Iris pigment epithelial cell (primary cell): ENCODE results near the gene SPOCK3.
"Not testable (repeated sequence)": the region's sequence is repeated elsewhere in the genome, so short reads cannot be mapped to it uniquely, and the experiment has no call there.

ENCODE experiments used
- DNase-seq: peaks from one replicate; pipeline ENCODE4 v3.0.0-alpha.2; 2011; ENCODE audit warnings: low read depth

SPOCK3 gene

DNA sequence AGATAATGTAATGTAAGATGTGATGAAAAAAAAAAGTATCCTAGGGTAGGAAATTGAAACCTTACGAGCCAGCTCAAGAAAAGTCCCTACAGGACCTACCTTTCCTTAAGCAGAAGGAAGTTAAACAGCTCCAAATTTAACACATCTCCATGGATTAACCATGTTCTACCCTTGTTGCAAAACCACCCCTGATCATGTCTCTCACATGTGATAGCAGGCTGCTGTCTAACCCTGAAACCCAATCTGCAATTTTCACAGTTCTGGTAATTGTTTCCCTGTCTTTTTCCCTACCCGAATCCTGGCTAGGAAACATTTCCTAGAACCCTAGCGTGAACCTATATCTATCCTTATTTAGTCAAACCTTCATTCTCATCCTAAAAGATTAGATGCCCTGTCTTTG is 198.9 kb downstream of the SPOCK3 start:
- no peak for DNase-seq

DNA sequence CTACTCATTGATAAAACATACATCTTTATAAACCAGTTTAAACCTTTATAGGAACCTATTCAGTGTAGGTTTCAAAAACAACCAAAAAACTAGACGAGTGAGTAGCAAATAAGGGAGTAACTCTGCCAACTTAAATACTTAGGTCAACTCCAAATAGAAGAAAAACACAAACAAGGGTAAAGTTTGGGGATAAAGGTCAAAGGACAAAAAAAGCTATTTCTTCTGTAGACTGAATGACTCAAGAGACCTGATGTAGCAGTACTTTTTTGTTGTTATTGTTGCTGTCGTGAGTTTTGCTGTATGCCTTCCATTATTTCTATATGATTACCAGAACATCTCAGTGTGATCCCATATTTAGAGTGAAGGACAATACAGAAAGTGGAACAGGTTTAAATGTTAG is 199.3 kb downstream of the SPOCK3 start:
- no peak for DNase-seq

DNA sequence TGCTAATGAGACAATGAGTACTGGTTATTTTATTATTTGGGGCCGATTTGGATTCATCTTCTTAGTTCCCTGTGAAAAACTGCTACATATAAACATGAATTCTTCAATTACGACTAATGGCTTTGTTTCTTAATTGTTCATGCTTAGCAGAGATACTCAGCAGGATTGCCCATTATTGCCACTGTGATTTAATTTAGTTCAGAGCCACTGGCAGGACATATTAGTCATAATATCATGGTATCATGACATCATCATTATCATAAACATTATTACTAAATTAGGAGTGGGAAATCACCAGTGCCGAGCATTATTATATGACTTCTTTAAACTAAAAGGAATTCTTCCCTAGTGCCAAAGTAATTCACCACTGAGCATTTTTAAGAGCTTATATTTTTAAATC is 201.4 kb downstream of the SPOCK3 start:
- DNase-seq: peak; percentile 56

DNA sequence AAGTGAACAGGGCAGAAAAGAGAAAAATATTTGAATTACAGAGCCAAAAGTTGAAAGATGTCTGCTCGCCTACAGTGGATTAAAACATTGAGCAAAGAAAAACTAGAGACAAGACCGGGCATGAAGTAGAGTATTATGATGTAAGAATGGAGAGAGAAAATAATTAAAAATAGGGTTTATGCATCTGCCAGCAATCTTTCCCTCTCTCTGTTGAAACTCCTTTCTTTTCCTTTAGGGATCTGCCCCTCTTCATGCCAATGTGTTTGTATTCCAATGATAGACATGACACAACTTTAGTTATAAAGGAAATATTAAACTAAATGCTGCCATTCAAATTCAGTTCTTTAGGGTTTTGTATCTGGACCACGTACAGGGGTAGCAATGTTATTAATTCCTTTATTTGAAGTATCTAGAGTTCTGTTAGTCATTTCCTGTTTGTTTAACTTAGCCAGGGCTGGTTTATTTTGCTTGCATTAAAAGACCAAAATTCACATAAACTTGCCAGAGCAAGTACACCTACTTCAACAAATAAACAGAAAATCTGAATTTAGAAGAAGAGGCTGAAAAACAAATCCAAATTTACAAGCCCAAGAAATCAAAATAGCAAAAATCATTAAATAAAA is 202.6 kb downstream of the SPOCK3 start:
- peak; percentile 80 for DNase-seq

DNA sequence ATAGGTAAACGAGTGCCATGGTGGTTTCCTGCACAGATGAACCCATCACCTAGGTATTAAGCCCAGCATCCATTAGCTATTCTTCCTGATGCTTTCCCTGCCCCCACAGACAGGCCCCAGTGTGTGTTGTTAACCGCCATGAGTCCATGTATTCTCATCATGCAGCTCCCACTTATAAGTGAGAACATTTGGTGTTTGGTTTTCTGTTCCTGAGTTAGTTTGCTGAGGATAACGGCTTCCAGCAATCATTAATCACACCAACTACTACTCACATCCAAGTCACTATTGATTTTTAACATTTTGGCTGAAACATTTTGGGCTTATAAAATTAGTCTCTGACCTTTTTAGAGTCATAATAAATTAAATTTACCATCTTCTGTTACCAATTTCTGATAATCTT is 205.3 kb downstream of the SPOCK3 start:
- DNase-seq: no peak

DNA sequence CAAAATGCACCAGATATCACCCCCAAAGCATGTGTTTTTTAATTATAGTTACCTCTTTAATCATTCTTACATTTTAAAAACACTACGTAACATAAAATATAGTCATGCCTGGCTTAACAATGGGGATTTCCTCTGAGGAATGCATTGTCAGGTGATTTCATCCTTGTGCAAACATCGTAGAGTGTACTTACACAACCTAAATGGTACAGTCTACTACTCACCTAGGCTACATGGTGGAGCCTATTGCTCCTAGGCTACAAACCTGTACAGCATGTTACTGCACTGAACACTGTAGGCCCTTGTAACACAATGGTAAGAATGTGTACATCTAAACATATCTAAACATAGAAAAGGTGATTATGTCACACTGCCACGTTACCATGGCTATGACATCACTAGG is 208.6 kb downstream of the SPOCK3 start:
- DNase-seq: no peak

DNA sequence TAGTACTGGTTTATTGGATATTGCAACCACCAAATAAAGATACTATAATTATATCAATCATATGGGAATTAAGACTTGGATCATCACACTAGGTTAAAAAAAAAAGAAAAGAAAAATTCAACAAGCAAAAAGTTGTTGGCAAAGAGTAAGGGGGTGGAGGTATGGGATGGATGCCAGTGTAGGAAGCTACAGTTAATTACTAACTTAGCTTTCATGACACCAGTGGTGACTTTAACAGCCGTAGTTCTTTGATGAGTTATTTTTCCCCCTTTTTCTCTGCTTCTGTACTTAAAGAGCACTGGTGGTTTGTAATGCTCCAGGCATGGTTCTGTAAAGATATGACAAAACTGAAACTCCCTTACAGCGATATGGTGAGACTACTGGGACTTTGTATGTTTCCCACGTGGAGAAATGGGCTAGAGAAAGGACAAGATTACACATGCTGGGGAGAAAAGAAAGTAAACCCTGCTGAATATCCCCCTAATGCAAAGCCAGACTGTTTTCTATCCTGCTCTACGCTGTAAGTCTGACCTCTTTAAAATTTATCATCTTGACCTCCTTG is 210.8 kb downstream of the SPOCK3 start:
- DNase-seq: no peak

DNA sequence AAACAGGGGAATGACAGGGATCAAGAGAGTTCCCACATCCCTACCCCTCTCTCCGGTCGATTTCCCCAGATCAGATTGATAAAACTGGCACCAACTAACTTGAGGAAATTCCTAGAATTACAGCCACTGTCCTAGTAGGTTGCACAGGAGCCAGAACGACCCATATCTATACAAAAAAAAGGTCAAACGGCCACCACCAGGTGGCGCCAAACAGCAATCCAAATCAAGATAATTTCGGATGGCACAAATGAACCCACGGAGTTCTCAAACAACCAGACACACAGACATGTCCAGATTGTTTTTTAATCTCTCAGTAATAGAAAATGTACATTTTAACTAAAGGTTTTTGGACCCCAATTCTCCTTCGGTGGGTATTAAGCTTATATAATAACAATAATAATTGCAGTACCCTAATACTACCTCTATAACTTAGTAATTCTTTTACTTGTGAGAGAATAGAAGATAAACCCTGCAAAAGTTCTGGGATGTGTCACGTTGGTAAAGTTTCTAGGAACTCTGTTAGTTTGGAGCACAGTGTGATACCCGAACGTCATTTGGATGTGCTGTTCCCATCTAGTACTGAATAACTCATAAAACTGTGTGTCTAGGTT is 212.6 kb downstream of the SPOCK3 start:
- DNase-seq: peak; percentile 58

DNA sequence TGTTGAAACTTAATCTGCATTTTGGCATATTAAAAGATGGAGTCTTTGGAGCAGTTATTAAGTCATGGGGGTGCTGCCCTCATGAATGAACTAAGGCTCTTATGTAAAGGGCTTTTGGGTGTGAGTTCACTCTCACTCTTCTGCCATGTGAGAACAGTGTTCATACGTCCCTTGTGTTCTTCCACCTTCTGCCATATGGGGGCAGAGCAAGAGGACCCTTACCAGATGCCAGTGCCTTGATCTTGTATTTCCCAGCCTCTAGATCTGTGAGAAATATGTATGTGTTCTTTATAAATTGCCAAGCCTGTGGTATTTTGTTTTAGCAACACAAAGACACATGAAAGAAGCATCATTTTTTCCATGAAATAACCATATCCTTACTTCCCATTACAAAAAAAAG is 213.9 kb downstream of the SPOCK3 start:
- no peak for DNase-seq

DNA sequence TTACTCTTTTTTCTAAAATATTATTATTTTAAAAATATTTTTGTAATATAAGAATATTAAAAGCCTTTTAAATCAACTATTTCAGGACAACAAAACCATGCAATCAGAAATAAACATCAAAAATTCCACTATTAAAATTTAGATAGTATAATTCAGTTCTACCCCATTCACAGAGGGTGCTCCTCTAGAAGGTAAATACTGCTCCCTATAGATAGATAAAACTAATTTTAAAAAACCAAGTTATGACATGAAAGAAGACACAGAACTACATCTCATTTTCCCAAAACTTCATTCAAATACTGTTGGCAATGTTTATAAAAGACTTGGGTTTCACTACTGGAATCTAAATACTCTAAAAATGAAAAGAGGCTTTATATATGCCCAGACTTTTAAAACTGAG is 219.3 kb downstream of the SPOCK3 start:
- DNase-seq: no peak

DNA sequence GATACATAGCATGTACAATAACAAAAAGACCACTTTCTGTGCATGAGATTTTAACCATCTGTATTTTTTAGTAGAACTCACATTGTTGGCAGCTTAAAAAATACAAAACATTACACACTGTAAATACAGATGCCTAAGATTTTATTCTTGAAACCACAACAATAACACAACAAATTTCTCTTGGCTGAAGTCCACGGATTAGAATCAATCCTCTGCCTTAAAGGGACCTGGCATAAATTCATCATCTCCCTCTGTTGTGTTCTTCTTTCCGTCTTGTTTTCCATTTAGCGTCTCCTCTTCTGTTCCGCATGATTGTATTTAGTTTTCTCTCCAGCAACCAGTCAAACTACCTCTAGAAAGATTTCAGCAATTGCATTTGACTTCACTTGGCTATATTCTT is 231.0 kb downstream of the SPOCK3 start:
- DNase-seq: peak; percentile 3

DNA sequence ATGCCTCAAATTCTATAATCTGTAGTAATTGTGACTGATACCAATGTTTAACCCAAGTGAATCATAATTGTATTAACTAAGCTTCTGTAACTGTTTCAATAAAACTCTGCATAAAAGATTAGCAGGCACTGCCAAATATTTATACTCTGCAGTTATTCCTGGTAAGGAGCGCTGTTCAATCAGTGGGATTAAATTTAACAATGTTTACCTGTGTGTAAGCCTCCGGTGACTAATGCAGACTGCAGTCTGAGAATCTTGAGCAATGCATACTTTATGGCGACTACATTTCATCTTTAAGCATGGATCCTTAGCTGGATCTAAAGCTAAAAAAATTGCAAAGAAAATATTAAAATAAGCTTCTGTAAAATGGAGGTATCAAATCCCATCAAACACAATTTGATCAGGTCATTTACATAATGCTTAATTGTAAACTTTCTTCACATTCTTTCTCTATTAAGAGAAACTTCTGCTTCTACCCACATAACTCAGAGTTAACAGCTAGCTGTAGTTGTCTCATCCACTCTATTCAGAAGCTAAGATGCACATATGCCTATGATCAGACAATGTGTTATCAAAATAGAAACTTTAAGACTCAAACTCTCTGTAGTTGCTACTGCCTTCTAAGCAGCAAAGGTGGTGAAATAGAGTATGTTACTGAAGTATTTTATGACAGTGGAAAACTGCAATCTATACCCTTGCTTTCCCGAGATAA is 234.0 kb downstream of the SPOCK3 start:
- peak; percentile 49 for DNase-seq

DNA sequence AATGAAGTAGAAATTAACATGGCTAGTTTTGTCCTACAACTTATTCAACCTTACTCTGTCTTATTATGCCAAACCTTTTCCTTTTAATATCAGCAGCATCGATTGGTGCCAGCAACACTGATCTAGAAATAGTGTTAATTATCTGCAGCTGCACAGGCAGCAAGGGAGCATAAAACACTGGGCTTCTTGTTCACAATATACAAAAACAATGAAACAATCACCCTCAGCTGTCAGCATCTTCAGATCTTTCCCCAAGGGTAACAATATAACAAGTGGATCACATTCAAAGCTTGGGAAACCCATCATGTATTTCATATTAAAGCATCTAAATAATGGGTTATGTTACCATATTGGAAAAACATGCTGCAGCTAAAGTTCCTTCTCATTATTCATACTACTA is 238.1 kb downstream of the SPOCK3 start:
- no peak for DNase-seq

DNA sequence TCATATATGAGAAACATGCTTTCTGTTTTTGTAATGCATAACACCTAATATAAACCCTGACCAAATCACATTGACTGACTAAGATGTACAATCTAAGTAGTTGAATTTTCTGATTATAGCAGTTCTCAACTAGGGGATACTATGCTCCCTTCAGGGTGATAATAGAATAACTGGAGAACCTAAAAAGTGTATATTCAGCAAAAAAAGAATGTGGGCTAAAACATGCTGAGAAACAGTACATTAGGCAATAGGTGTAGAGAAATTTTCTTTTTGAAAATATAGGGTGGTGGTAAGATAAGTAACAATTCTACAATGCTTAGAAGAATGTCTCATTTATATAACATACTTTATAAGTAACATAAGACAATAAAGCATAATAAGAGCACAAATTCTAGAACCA is 239.6 kb downstream of the SPOCK3 start:
- no peak for DNase-seq

DNA sequence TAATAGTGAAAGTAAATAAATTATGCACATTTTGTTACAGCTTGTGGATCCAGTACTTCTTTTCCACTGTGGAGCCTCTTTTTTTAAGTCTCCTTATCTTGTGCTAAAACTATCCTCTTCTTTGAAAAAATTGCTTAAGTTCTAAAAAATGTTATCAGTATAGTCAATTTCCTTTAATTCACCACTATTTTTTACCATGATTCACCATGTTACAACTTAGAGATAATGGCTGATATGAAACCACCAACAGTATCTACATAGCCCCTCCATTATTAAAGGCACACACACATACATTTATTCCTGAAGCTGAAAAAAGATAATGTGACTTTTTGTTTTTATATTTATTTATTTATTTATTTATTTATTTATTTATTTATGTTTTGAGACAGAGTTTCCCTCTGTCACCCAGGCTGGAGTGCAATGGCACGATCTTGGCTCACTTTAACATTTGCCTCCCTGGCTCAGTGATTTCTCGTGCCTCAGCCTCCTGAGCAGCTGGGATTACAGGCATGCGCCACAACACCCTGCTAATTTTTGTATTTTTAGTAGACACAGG is 243.2 kb downstream of the SPOCK3 start:
- no peak for DNase-seq

DNA sequence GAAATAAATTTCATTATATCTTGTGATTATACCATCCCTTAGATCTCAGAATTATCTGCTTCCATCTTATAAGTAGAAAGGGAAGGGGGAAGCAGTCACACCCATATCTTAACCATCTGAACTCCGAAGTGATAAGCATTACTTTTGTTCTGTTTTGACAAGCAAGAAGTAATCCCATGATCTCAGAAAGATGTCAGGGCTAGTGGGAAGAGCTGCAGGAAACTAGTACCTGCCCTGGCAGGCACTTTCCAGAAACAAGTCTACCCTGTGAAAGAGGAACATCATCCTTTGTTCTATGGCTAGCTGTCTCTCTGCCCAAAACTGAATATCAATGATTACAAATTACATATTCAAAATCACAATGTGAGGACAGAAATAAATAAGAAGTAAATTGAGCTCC is 244.4 kb downstream of the SPOCK3 start:
- no peak for DNase-seq

DNA sequence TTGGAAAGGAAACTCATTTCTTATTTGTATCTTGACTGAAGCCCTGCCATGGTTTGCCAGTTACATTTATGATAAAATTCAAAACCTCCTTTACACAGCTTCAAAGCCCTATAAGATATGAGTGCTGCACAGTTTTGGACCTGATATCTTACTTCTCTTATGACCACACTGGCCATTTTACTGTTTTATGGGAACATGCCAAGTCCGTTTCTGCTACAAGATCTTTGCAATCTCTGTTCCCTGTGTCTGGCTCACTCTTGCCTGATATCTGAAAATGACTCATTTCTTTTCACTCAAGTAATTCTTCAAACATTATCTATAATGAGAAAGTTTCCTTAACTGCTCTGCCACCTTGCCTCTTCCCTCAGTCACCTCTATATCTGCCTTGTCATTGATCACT is 247.3 kb downstream of the SPOCK3 start:
- no peak for DNase-seq

DNA sequence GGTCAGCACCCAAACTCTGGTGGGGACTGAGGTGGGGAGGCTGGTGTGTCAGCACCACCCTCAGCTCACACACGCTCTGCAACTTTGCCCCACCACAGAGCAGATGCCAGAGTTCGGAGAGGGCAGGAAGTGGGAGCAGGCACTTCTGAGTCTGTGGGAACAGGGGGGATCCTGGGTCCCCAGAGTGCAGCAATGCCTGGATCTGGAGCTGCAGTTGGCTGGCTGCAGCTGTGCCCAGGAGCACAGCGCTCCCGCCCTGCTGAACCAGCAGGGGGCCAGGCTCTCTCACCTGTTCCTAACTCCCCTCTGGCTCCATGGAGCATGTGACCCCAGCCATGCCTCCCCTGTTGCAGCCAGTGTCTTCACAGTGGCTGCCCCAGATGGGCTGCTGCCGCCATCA is 252.4 kb downstream of the SPOCK3 start:
- no peak for DNase-seq

DNA sequence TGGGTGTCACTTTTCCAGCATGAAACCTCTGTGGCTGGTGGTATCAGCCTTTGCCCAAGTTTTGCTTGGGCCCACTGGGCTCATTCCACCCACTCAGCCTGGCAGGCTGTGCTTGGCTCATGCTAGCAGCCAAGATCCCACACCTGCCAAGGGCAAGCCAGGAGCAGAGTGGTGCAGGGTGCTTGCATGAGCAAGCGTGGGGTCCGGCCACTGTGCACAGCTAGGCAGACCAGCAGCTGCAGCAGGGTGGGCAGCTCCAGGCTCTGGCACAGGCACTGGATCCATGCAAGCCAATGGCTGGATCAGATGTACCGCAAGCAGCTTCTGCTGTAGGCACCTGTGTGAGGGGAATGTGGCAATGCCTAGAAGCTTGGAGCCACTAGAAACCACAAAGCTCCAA is 253.9 kb downstream of the SPOCK3 start:
- no peak for DNase-seq

DNA sequence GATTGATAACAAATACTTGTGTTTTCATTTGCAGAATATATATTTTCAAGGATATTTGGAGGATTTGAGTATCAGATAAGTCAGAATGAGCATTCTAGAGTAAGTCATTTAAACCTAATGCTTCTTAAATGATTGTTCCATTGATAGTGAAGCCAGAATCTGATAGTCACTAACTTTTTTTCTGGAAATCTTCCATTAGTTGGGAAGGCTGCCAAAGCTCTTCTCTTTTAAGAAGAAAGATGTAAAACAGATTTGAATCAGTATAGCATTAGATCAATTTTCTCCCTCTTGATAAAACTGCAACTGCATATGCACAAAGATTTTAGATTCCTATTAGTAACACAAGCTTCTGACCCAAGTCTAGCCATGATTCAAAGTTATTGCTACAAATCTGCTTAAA is 256.7 kb downstream of the SPOCK3 start:
- no peak for DNase-seq

DNA sequence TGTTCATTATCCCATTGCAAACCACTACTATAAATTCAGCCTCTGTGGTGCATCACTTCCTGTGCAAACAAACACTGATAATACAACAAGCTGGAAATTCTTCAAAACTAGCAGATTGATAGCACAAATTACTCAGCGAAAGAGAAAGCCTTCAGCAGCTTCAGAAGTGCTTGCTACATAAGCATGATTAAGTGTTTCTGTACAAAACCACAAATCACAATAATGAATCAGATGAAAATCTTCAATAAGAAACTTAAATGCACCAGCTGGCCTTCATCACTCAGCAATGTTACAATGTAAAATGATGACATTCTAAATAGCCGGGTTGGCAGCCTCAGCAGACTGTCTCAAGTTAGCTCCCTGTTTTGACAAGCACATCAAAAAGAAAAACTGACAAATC is 262.2 kb downstream of the SPOCK3 start:
- DNase-seq: peak; percentile 63

DNA sequence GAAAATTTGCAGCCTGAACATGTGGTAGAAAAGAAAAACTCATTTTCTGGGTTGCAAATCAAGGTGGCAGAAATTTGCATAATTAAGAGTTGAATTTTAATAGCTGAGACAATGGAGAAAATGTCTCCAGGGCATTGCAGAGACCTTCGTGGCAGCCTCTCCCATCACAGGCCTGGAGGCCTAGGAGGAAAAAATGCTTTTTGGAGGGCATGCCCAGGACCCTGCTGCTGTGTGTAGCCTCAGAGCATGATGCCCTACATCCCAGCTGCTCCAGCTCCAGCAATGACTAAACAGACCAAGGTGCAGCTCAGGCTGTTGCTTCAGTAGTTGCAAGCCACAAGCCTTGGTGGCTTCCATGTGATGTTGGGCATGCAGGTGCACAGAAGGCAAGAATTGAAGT is 266.1 kb downstream of the SPOCK3 start:
- DNase-seq: not testable (repeated sequence)

DNA sequence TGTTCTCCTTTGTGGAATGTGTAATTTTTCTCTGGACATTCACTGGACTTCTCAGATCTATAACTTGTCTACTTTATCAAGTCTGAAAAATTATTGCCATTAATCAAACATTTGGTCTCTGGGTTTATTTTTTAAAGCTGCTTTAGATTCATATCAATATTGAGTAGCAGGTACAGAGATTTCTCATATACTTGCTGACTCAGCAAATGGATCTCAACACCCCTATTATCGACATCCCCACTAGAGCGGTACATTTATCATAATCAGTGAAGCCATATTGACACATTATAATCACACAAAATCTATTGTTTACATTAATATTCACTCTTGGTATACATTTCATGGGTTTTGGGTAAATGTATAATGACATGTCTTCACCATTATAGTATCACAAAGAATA is 268.7 kb downstream of the SPOCK3 start:
- DNase-seq: no peak
